GM18511 (cell line): ENCODE results near the gene UBR3.
A peak's percentile ranks its signal among the peaks of the same experiment; 100 is the strongest.
"Not testable (repeated sequence)": the region's sequence is repeated elsewhere in the genome, so short reads cannot be mapped to it uniquely, and the experiment has no call there.

Source experiments
- ATAC-seq: cut with Tn5 transposase; IDR thresholded peaks from one replicate; pipeline ENCODE4 v1.9.1; 2021; ENCODE audit warnings: mild to moderate bottlenecking, moderate library complexity; ENCODE audit not compliant: unreplicated experiment

Gene UBR3

GRCh38 chr2:169827272-169828140 lies at the start of gene UBR3:
TSS of gene UBR3 (plus strand) at chr2:169827454. CDS start at chr2:169827508, 54 bp downstream.
- ATAC-seq = peak; percentile 85

GRCh38 chr2:169778446-169778845 lies 48.8 kb upstream of the UBR3 start:
- ATAC-seq = no peak

- ATAC-seq = no peak
Observed at GRCh38 chr2:169781249-169782013, 45.8 kb upstream of the UBR3 start.

GRCh38 chr2:169782513-169782912 lies 44.7 kb upstream of the UBR3 start:
- ATAC-seq = no peak

GRCh38 chr2:169790581-169790980 lies 36.7 kb upstream of the UBR3 start:
- no peak for ATAC-seq

- no peak for ATAC-seq
Observed at GRCh38 chr2:169795181-169795580, 32.1 kb upstream of the UBR3 start.

- no peak for ATAC-seq
Observed at GRCh38 chr2:169796441-169796840, 30.8 kb upstream of the UBR3 start.

- no peak for ATAC-seq
Observed at GRCh38 chr2:169797601-169798000, 29.7 kb upstream of the UBR3 start.

GRCh38 chr2:169798397-169798717 lies 28.9 kb upstream of the UBR3 start:
- no peak for ATAC-seq

- ATAC-seq = peak; percentile 98
Observed at GRCh38 chr2:169798718-169799592, 28.3 kb upstream of the UBR3 start, which contains the start of gene SSB. TSS of gene SSB (plus strand) at chr2:169798871. CDS start at chr2:169800961, 2,090 bp downstream.

- no peak for ATAC-seq
Observed at GRCh38 chr2:169803480-169803879, 23.8 kb upstream of the UBR3 start.

GRCh38 chr2:169806586-169806985 lies 20.7 kb upstream of the UBR3 start:
- no peak for ATAC-seq

GRCh38 chr2:169808221-169808620 lies 19.0 kb upstream of the UBR3 start:
- ATAC-seq = no peak

- no peak for ATAC-seq
Observed at GRCh38 chr2:169815849-169816248, 11.4 kb upstream of the UBR3 start.

GRCh38 chr2:169816961-169817360 lies 10.3 kb upstream of the UBR3 start:
- ATAC-seq = not testable (repeated sequence)

GRCh38 chr2:169817369-169817768 lies 9.9 kb upstream of the UBR3 start:
- not testable (repeated sequence) for ATAC-seq

GRCh38 chr2:169818241-169818640 lies 9.0 kb upstream of the UBR3 start:
- no peak for ATAC-seq

- ATAC-seq = no peak
Observed at GRCh38 chr2:169819106-169819505, 8.1 kb upstream of the UBR3 start.

- ATAC-seq = not testable (repeated sequence)
Observed at GRCh38 chr2:169820101-169820500, 7.2 kb upstream of the UBR3 start.

GRCh38 chr2:169822036-169822435 lies 5.2 kb upstream of the UBR3 start:
- no peak for ATAC-seq

- no peak for ATAC-seq
Observed at GRCh38 chr2:169822785-169823392, 4.4 kb upstream of the UBR3 start.
